ENCODE measurements around the gene C3orf20.
A peak's percentile ranks its signal among the peaks of the same experiment; 100 is the strongest.

The C3orf20 gene

GRCh38 chr3:14725564-14726440, 50.9 kb downstream of the C3orf20 start:
- Mint-ChIP-seq H3K27ac (peak overlapping the region; percentile 96 to 99 (median 97)), H3K27me3 (ENCODE audit: low read depth) (no peaks in the 10 kb centered on the region), H3K36me3 (ENCODE audit: low read depth) (no peaks in the 10 kb centered on the region), H3K4me3 (peak overlapping the region; percentile 4 to 12 (median 8)), H3K4me1 (peaks cover 37% of the 10 kb centered on the region), H3K9me3 (peaks cover 2% of the 10 kb centered on the region)
- no peak for TF ChIP-seq CTCF (IDR thresholded peaks at IDR 0.05; ENCODE audit: unreplicated experiment in 3 of 3)

- peaks cover 2% of the 10 kb centered on the region for H3K9me3 Mint-ChIP-seq
- H3K36me3 Mint-ChIP-seq (ENCODE audit: low read depth), result no peaks in the 10 kb centered on the region
- H3K4me3 Mint-ChIP-seq, result peak overlapping the region in 1 of 3 experiments; percentile 4
- peaks cover 37% of the 10 kb centered on the region for H3K4me1 Mint-ChIP-seq
- no peak for TF ChIP-seq CTCF (IDR thresholded peaks at IDR 0.05; ENCODE audit: unreplicated experiment in 3 of 3)
- H3K27me3 Mint-ChIP-seq (ENCODE audit: low read depth), result no peaks in the 10 kb centered on the region
- peak overlapping the region; percentile 96 to 99 (median 97) for H3K27ac Mint-ChIP-seq
Observed at GRCh38 chr3:14726441-14726780, 51.5 kb downstream of the C3orf20 start.

- no peaks in the 10 kb centered on the region for H3K27me3 Mint-ChIP-seq (ENCODE audit: low read depth)
- H3K9me3 Mint-ChIP-seq, result peaks cover 2% of the 10 kb centered on the region
- H3K4me1 Mint-ChIP-seq, result peaks cover 37% of the 10 kb centered on the region
- H3K4me3 Mint-ChIP-seq, result no peak overlapping the region
- TF ChIP-seq CTCF (IDR thresholded peaks at IDR 0.05; ENCODE audit: unreplicated experiment in 3 of 3), result no peak
- H3K36me3 Mint-ChIP-seq (ENCODE audit: low read depth), result no peaks in the 10 kb centered on the region
- H3K27ac Mint-ChIP-seq, result peak overlapping the region in 1 of 3 experiments; percentile 99
Observed at GRCh38 chr3:14728113-14728512, 53.2 kb downstream of the C3orf20 start.

GRCh38 chr3:14730703-14731382, 55.9 kb downstream of the C3orf20 start:
- H3K27ac Mint-ChIP-seq, result no peak overlapping the region
- peaks cover 20% of the 10 kb centered on the region for H3K4me1 Mint-ChIP-seq
- H3K27me3 Mint-ChIP-seq (ENCODE audit: low read depth), result no peaks in the 10 kb centered on the region
- H3K4me3 Mint-ChIP-seq, result no peak overlapping the region
- H3K36me3 Mint-ChIP-seq (ENCODE audit: low read depth), result no peaks in the 10 kb centered on the region
- no peak for TF ChIP-seq CTCF (IDR thresholded peaks at IDR 0.05; ENCODE audit: unreplicated experiment in 3 of 3)
- H3K9me3 Mint-ChIP-seq, result peaks cover 2% of the 10 kb centered on the region

- peak overlapping the region in 1 of 3 experiments; percentile 19 for H3K27ac Mint-ChIP-seq
- H3K27me3 Mint-ChIP-seq (ENCODE audit: low read depth), result no peaks in the 10 kb centered on the region
- no peak for TF ChIP-seq CTCF (IDR thresholded peaks at IDR 0.05; ENCODE audit: unreplicated experiment in 3 of 3)
- H3K36me3 Mint-ChIP-seq (ENCODE audit: low read depth), result no peaks in the 10 kb centered on the region
- H3K4me3 Mint-ChIP-seq, result no peak overlapping the region
- peaks cover 36% of the 10 kb centered on the region for H3K9me3 Mint-ChIP-seq
- no peaks in the 10 kb centered on the region for H3K4me1 Mint-ChIP-seq
Observed at GRCh38 chr3:14740983-14741382, 66.0 kb downstream of the C3orf20 start.
